M059J (cell line): ENCODE results near the gene FADS1. TPM values are rescaled to one million over a fixed set of nuclear protein-coding genes. Genes with fewer than 3 reads are reported as not detected.

ENCODE experiments used
- DNase-seq: peaks from one replicate; pipeline ENCODE4 v3.0.0-alpha.2; 2012; ENCODE audit warnings: low read depth
- total RNA-seq: library from RNA; depleted of rRNA; stranded (reverse); fragments of >200 nt; shearing (Covaris generic); gene quantifications from 2 replicates; pipeline ENCODE4 v1.2.3, GENCODE V29; 2014

The FADS1 gene
- total RNA-seq, 1 experiment from 2014 or later = 69.5 TPM

DNA sequence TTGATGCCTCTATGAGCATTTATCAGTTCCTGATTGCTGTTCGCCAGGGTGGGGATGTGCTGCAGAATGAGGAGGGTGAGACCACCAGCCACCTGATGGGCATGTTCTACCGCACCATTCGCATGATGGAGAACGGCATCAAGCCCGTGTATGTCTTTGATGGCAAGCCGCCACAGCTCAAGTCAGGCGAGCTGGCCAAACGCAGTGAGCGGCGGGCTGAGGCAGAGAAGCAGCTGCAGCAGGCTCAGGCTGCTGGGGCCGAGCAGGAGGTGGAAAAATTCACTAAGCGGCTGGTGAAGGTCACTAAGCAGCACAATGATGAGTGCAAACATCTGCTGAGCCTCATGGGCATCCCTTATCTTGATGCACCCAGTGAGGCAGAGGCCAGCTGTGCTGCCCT lies 21.3 kb downstream of the FADS1 start:
- DNase-seq = no peak

DNA sequence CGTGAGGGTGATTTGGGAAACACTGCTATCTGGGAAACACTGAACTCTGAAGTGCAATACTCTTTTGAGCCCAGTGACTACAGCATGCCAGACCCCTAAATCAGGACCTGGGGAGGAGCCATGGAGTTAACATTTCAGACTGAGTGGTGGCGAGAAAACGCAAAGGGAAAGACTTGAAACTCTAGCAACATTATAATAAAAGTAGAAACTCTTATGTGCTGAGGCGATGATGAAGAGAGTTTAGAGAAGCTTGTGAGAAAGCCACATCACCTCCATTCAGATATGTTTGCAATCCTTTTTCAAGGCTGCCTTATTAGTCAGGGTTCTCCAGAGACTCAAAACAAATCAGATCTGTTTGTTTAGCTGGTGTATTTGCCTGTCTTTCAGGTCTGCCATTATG lies 22.2 kb downstream of the FADS1 start:
- DNase-seq = no peak

GRCh38 chr11:61793829-61794204 lies 23.0 kb downstream of the FADS1 start:
- DNase-seq = no peak

DNA sequence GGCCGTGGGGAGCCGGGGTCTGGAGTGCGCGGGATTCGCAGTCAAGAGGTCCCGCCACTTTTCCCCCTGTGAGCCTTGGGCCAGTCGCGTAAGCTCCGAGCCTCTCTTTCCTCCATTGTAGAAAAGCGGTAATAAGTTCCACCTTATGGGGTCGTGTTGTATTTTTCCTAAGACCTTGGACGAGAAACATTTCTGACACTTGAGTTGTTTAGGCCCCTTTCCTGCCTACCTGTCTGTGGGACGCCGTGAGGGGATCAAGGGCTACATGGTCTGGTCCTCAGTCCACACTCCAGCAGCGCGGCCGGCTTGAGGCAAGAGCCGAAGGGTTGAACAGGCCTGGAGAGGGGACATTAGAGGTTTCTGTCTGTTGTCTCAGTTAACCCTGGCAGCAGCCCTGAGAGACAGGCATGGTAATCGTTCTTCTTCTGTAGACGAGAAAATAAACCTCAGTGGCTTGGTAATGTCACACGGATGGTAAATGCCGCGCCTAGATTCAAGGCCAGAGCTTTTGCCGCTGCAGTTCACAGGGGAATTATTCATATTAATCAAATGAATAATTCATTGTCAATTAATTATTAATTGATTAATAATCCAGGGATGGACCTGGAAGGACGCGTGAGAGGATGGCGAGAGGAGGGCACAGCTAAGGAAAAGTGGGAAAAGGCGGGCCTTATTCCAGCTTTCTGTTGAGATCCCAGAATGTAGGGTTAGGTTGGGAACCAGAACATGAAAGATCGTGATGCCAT lies 23.5 kb downstream of the FADS1 start:
- DNase-seq = no peak

DNA sequence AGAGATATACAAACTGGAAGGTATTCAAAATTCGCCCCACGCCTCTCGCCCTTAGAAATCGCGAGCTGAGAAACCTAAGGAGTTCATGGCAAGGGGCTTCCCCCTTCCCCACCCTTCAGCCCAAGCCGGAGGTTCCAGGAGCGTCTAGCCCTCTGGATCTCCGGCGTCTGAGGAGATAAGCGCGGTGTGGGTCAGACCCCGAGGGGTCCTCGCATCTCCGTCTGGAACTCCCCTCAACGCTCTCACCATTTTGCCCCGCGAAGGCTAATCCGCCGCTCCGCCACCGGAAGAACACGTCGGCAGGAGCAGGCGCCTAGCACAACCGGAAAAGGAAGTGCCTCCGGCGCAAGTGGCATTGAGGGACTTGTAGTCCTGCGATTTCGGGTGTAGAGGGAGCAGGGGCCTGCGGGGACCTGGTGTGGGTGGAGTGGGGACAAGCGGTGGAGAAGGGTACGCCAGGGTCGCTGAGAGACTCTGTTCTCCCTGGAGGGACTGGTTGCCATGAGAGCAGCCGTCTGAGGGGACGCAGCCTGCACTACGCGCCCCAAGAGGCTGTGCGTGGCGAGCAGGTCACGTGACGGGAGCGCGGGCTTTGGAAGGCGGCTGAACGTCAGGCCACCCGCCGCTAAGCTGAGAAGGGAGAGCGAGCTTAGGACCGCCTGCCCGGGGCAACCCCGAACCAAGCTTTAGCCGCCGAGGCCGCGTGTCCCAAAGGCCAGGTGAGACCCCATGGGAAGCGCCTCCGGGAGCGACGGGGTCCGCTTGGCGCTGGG lies 24.3 kb downstream of the FADS1 start, which contains the start of the genes FEN1 and TMEM258:
FEN1 (plus strand) TSS at position 602 of the 773 bp plus-strand sequence. CDS start 2,451 bp downstream, outside the sequence.
TMEM258 (minus strand) TSS at position 290 of the 773 bp plus-strand sequence; CDS start at position 249, 41 bp downstream.
- DNase-seq = peak; percentile 95

DNA sequence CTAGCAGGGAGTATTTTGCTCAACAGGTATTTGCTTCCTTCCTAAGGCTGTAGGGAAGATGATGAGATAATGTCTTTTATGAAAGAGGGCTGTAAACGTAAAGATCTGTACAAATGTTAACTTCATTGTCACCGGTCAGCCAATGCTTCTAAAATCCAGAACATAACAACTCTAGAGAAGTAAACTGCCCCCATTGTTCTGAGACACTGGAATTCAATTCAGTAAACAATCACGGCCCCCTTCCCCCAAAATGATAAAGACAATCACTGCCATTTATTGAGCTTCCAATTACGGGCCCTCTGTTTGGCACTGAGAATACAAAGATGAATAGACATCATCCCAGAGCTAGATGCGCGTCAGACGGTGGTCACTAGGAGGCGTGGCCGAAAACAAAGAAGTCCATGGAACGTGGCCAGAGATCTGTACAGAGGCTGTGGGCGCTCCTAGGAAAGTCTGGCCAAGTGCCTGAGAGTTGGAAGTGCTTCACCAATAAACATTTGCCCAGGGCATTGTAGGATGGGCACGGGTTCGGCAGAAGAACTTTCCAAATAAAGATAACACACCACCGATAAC lies 25.0 kb downstream of the FADS1 start:
- peak; percentile 92 for DNase-seq

GRCh38 chr11:61787928-61788491 lies 28.8 kb downstream of the FADS1 start:
- peak; percentile 39 for DNase-seq

DNA sequence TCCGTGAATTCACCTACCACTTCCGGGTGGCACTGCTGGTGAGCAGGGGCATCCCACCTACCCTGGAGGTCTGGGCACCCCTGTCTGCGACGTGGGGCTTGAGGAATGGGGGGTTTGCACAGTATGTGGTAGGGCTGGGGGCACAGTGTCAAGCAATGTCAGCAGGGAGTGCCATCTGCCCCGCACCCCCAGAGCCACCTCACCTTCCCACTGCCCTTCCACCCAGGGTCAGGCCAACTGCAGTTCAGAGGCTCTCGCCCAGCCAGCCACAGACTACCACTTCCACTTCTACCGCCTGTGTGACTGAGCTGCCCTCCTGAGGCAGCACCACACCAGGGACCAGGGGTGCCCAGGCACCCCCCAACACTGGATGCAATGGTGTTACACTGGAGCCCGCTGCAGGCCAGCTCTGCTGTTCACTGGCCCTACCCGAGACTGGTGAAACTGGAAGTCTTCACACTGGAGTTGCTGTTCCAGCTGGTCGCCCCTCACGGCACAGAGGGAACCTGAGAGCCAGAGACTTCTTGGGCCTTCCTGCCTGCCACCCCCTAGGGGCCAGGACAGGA lies 30.9 kb downstream of the FADS1 start:
- DNase-seq = no peak

DNA sequence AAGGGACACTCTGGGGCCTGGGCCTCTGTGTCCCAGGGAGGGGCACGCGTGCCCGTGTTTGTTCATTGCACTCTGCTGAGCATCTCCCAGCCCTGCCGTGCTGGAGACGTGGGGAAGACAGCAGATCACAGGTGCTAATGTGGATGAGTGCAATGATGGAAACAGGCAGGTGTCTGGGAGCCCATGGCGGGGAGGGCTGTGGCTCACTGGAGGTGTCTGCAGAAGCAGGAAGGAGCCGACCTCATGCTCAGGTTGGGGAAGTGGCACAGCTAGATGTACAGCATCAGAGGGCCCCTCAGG lies 32.3 kb downstream of the FADS1 start:
- no peak for DNase-seq

DNA sequence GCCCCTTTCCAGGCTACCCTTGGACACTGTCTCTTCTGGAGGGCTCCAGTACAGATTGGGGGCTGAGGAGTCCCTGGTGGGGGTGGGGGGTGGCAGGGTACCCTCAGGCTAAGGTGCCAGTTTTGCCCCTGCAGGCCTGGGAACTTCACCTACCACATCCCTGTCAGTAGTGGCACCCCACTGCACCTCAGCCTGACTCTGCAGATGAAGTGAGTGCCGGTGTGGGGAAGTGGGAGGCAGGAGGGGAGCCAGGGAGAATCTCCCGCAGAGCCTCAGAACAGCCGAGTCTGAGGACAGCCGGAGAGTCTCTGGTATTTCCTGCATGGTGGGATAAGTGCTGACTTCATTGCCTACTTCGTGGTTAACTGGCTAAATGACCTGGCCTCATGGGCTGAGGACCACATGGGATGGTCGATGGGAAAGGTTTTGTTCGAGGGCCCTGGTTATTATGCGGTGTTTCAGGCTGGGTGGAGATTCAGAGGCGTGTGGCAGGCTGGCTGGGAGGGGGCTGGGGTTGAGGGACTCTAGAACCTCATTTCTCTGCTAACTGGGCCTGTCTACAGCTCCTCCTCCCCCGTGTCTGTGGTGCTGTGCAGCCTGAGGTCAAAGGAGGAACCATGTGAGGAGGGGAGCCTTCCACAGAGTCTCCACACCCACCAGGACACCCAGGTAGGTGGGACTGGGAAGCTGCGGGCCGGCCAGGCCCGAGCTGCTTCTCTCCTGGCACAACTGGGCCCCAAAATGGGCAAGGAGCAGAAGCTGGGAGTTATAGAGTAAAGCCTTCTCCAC lies 32.9 kb downstream of the FADS1 start:
- no peak for DNase-seq

DNA sequence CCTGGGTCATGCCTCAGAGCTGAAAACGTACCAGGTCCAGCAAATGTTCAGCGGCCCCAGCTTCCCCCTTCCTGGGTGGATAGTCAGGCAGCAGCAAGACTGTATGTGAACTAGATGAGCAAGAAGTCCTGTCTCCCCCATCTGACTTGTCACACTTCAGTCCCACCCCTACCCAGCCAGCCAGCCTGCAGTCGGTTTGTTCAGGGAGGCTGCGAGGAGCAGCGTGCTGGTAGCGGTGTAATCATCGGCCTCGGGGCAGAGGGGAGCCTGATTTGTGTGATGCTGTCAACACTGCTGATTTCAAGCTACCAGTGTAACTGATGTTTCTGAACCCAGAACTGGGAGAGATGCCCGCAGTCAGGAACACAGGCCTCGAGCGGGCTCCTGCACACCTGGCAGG lies 34.0 kb downstream of the FADS1 start:
- peak; percentile 28 for DNase-seq

- no peak for DNase-seq
Measured at GRCh38 chr11:61782299-61782698, 34.5 kb downstream of the FADS1 start.

DNA sequence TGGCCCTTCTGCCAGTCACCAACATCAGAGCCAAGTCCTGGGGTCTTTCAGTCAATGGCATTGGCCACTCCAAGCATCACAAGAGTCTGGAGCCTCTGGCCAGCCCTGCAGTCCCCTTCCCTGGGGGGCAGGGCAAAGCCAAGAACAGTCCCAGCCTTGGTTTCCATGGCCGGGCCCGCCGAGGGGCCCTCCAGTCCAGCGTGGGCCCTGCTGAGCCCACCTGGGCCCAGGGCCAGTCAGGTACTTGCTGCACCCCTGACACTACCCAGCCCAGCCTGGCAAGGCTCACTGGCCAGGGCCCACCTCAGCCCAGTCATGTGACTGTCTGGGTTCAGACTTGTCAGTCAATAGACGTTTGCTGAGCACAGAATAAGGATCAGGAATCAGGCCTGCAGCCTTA lies 35.2 kb downstream of the FADS1 start:
- no peak for DNase-seq

DNA sequence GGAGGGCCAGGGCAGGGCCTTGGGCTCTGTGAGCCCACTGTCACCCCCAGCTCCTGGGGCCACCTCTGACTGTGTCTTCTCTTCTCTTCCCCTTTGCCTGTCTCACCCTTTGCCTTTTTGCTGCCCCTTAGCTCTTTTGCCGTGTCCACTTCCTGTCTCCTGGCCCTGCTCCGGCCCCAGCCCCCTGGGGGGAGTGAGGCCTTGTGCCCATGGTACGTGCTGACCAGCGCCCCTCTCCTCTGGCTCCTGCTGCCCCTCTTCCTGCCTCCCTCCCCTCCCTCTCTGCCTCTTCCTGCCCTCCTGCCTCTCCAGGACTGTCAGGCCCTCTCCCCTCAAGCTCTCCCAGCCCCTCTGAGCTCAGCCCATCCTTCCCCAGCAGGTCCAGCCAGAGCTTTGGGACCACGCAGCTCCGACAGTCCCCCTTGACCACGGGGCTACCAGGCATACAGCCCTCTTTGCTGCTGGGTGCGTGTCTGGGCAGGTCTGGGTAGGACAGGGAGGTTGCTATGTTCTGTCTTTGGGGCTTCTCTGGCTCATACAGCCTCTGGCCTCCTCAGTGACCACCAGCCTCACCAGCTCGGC lies 36.1 kb downstream of the FADS1 start:
- DNase-seq = no peak

DNA sequence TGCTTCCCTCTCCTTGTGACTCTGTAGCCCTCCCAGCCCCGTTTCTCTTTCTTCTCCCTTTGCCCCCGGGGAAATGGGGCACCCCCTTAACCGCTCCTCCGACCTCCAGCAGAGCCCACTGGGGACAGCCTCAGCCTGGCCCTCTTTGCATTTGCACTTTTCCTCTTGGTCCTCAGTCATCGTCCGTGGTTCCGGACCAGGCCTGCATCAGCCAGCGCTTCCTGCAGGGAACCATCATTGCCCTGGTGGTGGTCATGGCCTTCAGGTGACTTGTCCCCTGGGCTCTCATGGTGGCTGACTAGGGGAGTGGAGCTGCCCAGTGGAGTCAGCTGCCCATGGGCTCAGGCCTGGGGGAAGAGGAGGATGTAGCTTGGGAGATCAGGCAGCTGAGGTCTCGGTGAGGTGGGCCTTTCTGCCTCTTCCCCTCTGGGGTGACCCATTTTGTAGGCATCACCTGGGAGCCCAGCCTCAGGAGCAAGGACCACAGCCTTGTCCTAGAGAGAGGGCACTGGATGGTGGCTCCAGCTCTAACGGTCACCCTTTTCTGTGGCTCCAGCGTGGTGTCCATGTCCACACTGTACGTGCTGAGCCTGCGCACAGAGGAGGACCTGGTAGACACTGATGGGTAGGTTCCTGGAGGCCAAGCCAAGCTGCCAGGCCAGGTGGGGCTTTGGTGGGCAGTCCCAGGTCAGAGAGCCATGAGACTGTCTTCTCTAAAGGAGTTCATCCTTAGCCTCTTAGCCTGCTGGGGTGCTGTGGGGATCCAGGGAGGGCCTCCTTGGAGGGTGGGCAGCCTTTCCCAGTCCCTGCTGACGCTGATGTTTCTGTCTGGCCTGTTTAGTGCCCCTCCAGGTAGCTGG lies 36.9 kb downstream of the FADS1 start:
- DNase-seq = no peak

DNA sequence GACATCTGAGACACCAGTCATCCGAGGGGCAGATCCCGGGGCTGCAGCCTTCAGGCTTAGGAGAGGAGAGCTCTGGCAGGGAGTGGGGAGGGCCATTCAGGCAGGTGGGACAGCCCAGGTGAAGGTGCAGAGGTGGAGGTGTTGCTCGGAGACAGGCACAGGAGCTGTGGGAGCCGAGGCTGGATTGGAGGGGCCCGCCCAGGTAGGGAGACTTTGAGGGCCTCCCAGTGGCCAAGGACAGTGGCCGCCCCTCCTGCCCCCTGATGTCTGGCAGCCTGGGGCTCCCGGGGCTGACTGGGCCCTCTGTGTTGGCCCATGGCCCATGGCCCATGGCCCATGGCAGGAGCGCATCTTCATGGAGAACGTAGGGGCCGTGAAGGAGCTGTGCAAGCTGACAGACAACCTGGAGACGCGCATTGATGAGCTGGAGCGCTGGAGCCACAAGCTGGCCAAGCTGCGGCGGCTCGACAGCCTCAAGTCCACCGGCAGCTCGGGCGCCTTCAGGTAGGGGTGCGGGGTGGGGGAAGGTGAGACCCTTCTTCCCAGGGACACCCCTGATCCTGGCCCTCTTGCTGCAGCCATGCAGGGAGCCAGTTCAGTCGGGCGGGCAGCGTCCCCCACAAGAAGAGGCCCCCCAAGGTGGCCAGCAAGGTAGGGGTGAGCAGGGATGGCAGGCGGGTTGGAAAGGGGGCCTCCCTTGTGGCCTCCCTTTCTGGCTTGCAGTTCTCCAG lies 37.7 kb downstream of the FADS1 start:
- no peak for DNase-seq

GRCh38 chr11:61778357-61778886 lies 38.4 kb downstream of the FADS1 start:
- DNase-seq = no peak

DNA sequence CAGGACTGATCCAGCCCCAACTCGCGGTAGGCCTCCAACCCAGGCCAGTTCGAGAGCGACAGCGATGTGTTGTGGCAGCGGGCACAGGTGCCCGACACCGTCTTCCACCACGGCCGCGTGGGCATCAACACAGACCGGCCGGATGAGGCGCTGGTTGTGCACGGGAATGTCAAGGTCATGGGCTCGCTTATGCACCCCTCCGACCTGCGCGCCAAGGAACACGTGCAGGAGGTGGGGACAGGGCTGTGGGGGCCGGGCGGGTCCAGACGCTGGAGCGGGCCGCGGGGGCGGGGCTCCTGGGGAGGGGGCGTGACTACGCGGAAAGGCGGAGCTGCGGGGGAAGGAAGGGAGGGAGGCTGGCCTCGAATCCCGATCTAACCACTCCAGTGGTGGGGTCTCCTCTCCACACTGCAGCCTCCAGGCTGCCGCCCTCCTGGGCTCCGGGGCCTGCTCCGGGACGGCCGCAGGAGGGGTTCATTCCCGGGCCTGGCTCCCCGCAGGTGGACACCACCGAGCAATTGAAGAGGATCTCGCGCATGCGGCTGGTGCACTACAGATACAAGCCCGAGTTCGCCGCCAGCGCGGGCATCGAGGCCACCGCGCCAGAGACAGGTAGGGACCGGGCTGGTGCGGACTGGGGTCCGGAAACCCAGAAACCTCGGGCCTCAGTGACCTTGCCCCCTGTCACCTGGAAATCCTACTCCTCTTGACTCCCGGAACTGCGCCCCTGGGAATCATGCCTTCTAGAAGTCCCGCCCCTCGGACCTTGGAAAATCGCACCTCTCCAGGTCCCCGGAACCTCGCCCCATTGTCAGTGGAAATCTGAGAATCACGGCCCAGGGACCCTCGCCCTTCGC lies 39.3 kb downstream of the FADS1 start:
- no peak for DNase-seq
